Naive thymus-derived CD8-positive, alpha-beta T cell (primary cell): Measurements from ENCODE around the gene TRIM66. TPM values are rescaled to one million over a fixed set of nuclear protein-coding genes. Genes with fewer than 3 reads are reported as not detected.
"Not testable (repeated sequence)": the region's sequence is repeated elsewhere in the genome, so short reads cannot be mapped to it uniquely, and the experiment has no call there.

Experiments used
- ATAC-seq, 2 donors: fragments of 150-1000 bp; cut with Tn5 transposase in 1 of 2; sonication (Bioruptor Pico), chemical (Tn5 transposase) in 1 of 2; 1 replicate in 1 of 2; 2 replicates in 1 of 2; pipeline ENCODE4 v1.10.0; 2021; ENCODE audit warnings: mild to moderate bottlenecking in 2 of 2, moderate library complexity in 2 of 2
- POLR2A ChIA-PET: fragments of 350-600 bp; sonication (Branson Sonifier 250); formaldehyde crosslinking; loops from one replicate; lab custom pipeline; 2021; ENCODE audit warnings: antibody characterized with exemption; lab: Charles Lee
- DNase-seq, 10 donors: peaks; one replicate each; pipeline versions ENCODE4 v3.0.0 to v3.0.0-alpha.2; 2020 to 2022
- H3K27ac Mint-ChIP-seq, 10 donors: one replicate each; pipeline ENCODE4 v1.8.0; 2020 to 2022; ENCODE audit warnings: mild to moderate bottlenecking in 10 of 10, mixed read lengths in 10 of 10, moderate library complexity in 4 of 10, inconsistent platforms in 1 of 10
- H3K27me3 Mint-ChIP-seq, 5 donors: one replicate each; pipeline ENCODE4 v1.8.0; 2021 to 2022; ENCODE audit warnings: mixed read lengths in 5 of 5
- H3K36me3 Mint-ChIP-seq, 3 donors: one replicate each; pipeline ENCODE4 v1.8.0; 2020 to 2022; ENCODE audit warnings: mixed read lengths in 3 of 3, mild to moderate bottlenecking in 2 of 3, inconsistent platforms in 1 of 3
- H3K4me1 Mint-ChIP-seq, 4 donors: one replicate each; pipeline ENCODE4 v1.8.0; 2021 to 2022; ENCODE audit warnings: mixed read lengths in 4 of 4
- H3K4me3 Mint-ChIP-seq, 10 donors: one replicate each; pipeline ENCODE4 v1.8.0; 2020 to 2022; ENCODE audit warnings: mild to moderate bottlenecking in 10 of 10, mixed read lengths in 10 of 10, moderate library complexity in 6 of 10, inconsistent platforms in 1 of 10
- H3K9me3 Mint-ChIP-seq, 9 donors: one replicate each; pipeline ENCODE4 v1.8.0; 2020 to 2022; ENCODE audit warnings: mixed read lengths in 9 of 9, mild to moderate bottlenecking in 3 of 9, inconsistent platforms in 1 of 9, moderate library complexity in 1 of 9
- polyA plus RNA-seq, 3 donors: library from polyadenylated mRNA; unstranded; fragments of 300-500 nt; fragmentation: Illumina TruSeq; gene quantifications; one replicate each; pipeline ENCODE4 v1.2.3, GENCODE V29; 2021
- total RNA-seq, 8 experiments: library from RNA in 2 of 8; stranded (reverse) in 2 of 8; gene quantifications; one replicate each; pipeline ENCODE4 v1.2.3 and lab custom pipeline; 2021 to 2026

The TRIM66 gene
- total and polyA plus RNA-seq, 5 experiments from 2014 or later, result 0.14 to 50.8 (median 0.53) TPM

DNA sequence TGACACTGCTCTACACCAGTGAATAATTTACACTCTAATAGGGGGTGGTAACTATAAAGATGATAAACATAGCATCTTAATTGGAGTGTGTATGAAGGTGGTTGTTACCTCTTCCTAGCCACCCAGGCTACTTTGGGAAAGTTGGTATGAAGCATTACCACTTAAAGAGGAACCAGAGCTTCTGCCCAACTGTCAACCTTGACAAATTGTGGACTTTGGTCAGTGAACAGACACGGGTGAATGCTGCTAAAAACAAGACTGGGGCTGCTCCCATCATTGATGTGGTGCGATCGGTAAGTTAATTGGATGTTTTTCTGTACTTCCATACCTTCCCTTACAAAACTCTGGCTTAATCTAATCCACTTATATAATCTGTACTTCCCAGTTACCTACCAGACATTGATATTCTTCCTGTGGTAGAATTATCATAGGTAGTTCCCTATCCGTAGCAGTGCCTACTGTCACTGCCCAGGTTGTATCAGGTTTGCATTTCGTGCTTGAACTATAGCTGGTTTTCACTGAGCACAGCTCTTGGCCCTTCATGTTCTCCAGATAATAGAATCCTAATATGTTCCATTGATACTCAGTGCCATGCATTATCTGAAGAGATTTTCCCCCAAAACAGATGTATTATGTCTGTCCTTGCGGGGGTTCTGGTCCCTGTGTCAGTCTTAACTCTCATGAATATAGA, 2.3 kb upstream of the TRIM66 start:
- POLR2A ChIA-PET, result no interaction called here
- peak overlapping the region in 8 of 10 donors; percentile 19 to 99 (median 98) for H3K27ac Mint-ChIP-seq
- no peak for ATAC-seq

DNA sequence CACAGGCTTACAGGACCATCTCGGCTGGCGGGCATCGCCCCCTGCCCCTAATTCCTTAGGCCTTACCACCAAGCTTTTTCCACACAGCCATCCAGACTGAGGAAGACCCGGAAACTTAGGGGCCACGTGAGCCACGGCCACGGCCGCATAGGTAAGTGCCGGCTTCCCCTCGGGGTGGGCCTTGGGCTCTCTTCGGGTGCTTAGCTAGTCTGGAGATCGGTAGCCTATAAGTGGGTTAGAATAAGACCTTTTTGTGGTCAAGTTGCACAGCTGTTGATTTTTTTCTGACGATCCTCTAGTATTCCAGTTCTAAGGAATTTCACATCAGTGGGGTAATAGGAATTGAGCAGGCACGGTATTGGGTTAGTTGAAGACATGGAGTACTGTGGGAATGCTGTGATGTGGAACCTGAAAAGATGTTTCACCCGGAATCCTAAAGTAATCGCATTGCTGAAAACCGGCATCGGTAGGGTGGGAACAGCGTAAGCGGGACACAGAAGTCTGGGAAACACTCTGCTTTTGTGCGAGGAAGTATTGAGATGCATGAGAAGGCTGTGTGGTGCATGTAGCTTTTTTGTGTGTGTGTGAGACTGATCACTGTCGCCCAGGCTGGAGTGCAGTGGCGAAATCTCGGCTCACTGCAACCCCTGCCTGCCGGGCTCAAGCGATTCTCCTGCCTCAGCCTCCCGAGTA, 796 bp upstream of the TRIM66 start:
- POLR2A ChIA-PET, result interaction anchor here (0.7 to 3.2 kb wide), 15 partner anchors 8 to 1170 kb away, joined by 3 to 20 read pairs (median 5); partner anchors contain the start of genes AKIP1, EIF3F, PPFIBP2 and STK33
- no peaks in the 10 kb centered on the region for H3K27me3 Mint-ChIP-seq
- DNase-seq, result peak in 2 of 10 donors; percentile 38 to 42
- ATAC-seq, result peak; percentile 3
- H3K9me3 Mint-ChIP-seq, result peaks cover 0 to 9% (median 0%) of the 10 kb centered on the region in 9 donors
- peak overlapping the region; percentile 96 to 99 (median 98) for H3K27ac Mint-ChIP-seq
- H3K4me3 Mint-ChIP-seq, result peak overlapping the region; percentile 86 to 97 (median 95)
- peaks cover 9 to 46% (median 15%) of the 10 kb centered on the region in 3 donors for H3K36me3 Mint-ChIP-seq
- peaks cover 29 to 59% (median 50%) of the 10 kb centered on the region in 4 donors for H3K4me1 Mint-ChIP-seq

More for the DNA sequence above, 2.3 kb upstream of the TRIM66 start:
- Mint-ChIP-seq H3K4me1 (peaks cover 39 to 69% (median 64%) of the 10 kb centered on the region in 4 donors), H3K9me3 (peaks cover 0 to 9% (median 0%) of the 10 kb centered on the region in 9 donors), H3K27me3 (no peaks in the 10 kb centered on the region), H3K4me3 (peak overlapping the region; percentile 43 to 97 (median 95)), H3K36me3 (peaks cover 9 to 44% (median 15%) of the 10 kb centered on the region in 3 donors)
- DNase-seq, result no peak

DNA sequence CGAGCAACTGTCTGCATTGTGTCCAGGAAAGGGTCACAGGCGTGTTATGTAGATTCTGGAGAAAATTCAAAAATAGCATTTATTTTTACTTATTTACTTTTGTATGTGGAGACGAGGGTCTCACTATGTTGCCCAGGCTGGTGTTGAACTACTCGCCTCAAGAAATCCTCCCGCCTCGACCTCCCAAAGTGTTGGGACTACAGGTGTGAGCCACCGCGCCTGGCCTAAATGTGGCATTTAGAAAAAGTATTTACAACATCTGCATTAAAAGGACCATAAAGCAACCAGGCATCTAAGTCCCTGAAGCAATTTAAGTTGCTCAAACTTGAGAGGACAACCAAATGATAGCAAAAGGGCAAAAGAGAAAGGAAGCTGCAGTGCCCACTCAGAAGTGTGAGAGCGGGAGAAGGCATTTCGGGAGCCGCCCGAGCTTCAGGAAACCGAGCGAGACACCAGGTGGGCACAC, 595 bp downstream of the TRIM66 start:
- Mint-ChIP-seq H3K4me1 (peaks cover 25 to 52% (median 43%) of the 10 kb centered on the region in 4 donors), H3K9me3 (peaks cover 0 to 9% (median 0%) of the 10 kb centered on the region in 9 donors), H3K36me3 (peaks cover 9 to 55% (median 20%) of the 10 kb centered on the region in 3 donors), H3K27me3 (no peaks in the 10 kb centered on the region), H3K4me3 (peak overlapping the region; percentile 86 to 97 (median 95)), H3K27ac (peak overlapping the region; percentile 96 to 99 (median 98))
- DNase-seq, result no peak
- ATAC-seq, result no peak
- POLR2A ChIA-PET, result interaction anchor here (0.6 to 3.2 kb wide), 17 partner anchors 8 to 1539 kb away, joined by 3 to 20 read pairs (median 4); partner anchors contain the start of genes AKIP1, PPFIBP2, STK33 and TMEM9B

DNA sequence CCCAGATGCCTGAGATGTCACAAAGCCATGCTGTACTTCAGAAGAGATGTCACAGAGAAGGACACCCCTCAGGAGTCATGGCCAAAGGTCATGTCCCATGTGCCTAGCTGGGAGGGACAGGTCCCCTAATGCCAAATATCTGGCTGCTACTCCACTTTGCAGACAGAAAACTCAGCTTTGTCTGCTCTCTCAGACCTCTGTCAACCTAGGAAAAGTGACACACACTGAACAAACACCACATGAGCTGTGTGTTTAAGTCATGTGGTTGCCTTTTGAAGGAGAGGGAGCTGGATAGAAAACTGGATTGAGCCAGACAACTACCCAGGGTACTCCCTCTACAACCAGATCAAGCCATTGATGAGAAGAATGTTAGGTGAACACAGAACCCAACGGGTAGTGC, 3.5 kb downstream of the TRIM66 start:
- Mint-ChIP-seq H3K4me3 (no peak overlapping the region), H3K27me3 (no peaks in the 10 kb centered on the region), H3K36me3 (peaks cover 9 to 44% (median 9%) of the 10 kb centered on the region in 3 donors), H3K4me1 (peaks cover 18 to 36% (median 26%) of the 10 kb centered on the region in 4 donors), H3K27ac (no peak overlapping the region), H3K9me3 (peaks cover 0 to 9% (median 0%) of the 10 kb centered on the region in 9 donors)
- no peak for ATAC-seq
- no peak for DNase-seq
- POLR2A ChIA-PET, result interaction anchor here (1.9 kb wide), 1 partner anchor 10 kb away, joined by 9 read pairs; no protein-coding TSS in a partner anchor

- ATAC-seq, result no peak
- POLR2A ChIA-PET, result no interaction called here
These were observed 6.0 kb downstream of the TRIM66 start for GRCh38 chr11:8676458-8676857.

DNA sequence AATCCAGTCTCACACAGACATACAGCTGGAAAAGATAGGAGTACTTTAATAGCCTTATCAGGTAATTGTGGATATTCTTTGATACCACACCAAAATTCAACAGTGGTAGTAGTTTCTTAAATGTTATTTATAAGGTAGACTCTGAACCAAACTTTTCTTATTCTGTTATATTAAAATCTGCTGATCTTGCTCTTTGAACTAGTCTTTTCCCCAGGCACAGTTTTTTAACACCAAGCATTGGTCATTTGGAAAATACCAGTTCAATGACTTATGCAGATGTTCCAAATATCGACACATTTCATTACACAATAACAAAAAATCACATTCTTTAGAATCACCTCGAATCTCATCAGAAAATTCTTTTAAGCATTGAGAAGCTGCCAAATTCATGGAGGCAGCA, 7.6 kb downstream of the TRIM66 start:
- no peak overlapping the region for H3K27ac Mint-ChIP-seq
- POLR2A ChIA-PET, result interaction anchor here (0.6 kb wide), 1 partner anchor 298 kb away, joined by 3 read pairs; no protein-coding TSS in a partner anchor
- peaks cover 0 to 58% (median 28%) of the 10 kb centered on the region in 3 donors for H3K36me3 Mint-ChIP-seq
- H3K9me3 Mint-ChIP-seq, result no peaks in the 10 kb centered on the region
- H3K27me3 Mint-ChIP-seq, result no peaks in the 10 kb centered on the region
- no peak overlapping the region for H3K4me3 Mint-ChIP-seq
- peaks cover 0 to 6% (median 1%) of the 10 kb centered on the region in 4 donors for H3K4me1 Mint-ChIP-seq
- DNase-seq, result no peak
- no peak for ATAC-seq

More at GRCh38 chr11:8676458-8676857, 6.0 kb downstream of the TRIM66 start:
- peaks cover 9 to 52% (median 18%) of the 10 kb centered on the region in 3 donors for H3K36me3 Mint-ChIP-seq
- peak overlapping the region in 1 of 10 donors; percentile 18 for H3K27ac Mint-ChIP-seq
- no peak for DNase-seq
- peaks cover 0 to 9% (median 0%) of the 10 kb centered on the region in 9 donors for H3K9me3 Mint-ChIP-seq
- no peak overlapping the region for H3K4me3 Mint-ChIP-seq
- no peaks in the 10 kb centered on the region for H3K27me3 Mint-ChIP-seq
- peaks cover 8 to 22% (median 11%) of the 10 kb centered on the region in 4 donors for H3K4me1 Mint-ChIP-seq

DNA sequence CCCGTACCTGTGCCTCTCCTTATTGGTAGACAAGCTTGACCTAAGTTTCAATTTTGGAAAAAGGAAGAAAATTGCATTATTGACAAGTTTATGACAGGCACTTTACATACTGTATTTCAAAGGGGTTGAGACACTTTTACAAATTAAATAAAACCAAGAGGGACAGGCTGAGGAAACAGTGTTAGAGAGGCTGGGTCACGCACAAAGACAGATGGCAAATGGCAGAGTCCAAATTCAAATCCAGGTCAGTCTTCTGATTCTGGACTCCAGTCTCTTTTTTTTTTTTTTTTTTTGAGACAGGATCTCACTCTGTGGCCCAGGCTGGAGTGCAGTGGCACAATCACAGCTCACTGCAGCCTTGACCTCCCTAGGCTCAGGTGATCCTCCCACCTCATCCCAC, 10.1 kb downstream of the TRIM66 start:
- Mint-ChIP-seq H3K27me3 (no peaks in the 10 kb centered on the region), H3K27ac (peak overlapping the region in 1 of 10 donors; percentile 3), H3K4me1 (peaks cover 0 to 1% (median 0%) of the 10 kb centered on the region in 4 donors), H3K4me3 (no peak overlapping the region), H3K36me3 (peaks cover 0 to 61% (median 40%) of the 10 kb centered on the region in 3 donors), H3K9me3 (no peaks in the 10 kb centered on the region)
- no peak for ATAC-seq
- POLR2A ChIA-PET, result interaction anchor here (2.2 kb wide), 1 partner anchor 10 kb away, joined by 10 read pairs; the partner anchor contains the start of genes RPL27A and TRIM66
- no peak for DNase-seq

- Mint-ChIP-seq H3K4me1 (peaks cover 0 to 1% (median 0%) of the 10 kb centered on the region in 4 donors), H3K4me3 (no peak overlapping the region), H3K27me3 (no peaks in the 10 kb centered on the region), H3K36me3 (peaks cover 0 to 63% (median 42%) of the 10 kb centered on the region in 3 donors), H3K27ac (peak overlapping the region in 1 of 10 donors; percentile 4), H3K9me3 (no peaks in the 10 kb centered on the region)
- no peak for DNase-seq
- no peak for ATAC-seq
- POLR2A ChIA-PET, result interaction anchor here (0.5 kb wide), 1 partner anchor 491 kb away, joined by 4 read pairs; no protein-coding TSS in a partner anchor
These were observed 10.8 kb downstream of the TRIM66 start for GRCh38 chr11:8671651-8672062.

GRCh38 chr11:8671193-8671612, 11.3 kb downstream of the TRIM66 start:
- no peak for DNase-seq
- no peak for ATAC-seq
- Mint-ChIP-seq H3K4me3 (no peak overlapping the region), H3K4me1 (peaks cover 0 to 4% (median 0%) of the 10 kb centered on the region in 4 donors), H3K36me3 (peaks cover 3 to 62% (median 45%) of the 10 kb centered on the region in 3 donors), H3K9me3 (no peaks in the 10 kb centered on the region), H3K27me3 (no peaks in the 10 kb centered on the region), H3K27ac (no peak overlapping the region)
- POLR2A ChIA-PET, result interaction anchor here (0.5 kb wide), 1 partner anchor 491 kb away, joined by 4 read pairs; no protein-coding TSS in a partner anchor

GRCh38 chr11:8670081-8670480, 12.4 kb downstream of the TRIM66 start:
- DNase-seq, H3K27me3 Mint-ChIP-seq, ATAC-seq, H3K4me3 Mint-ChIP-seq, POLR2A ChIA-PET, H3K9me3 Mint-ChIP-seq, H3K27ac Mint-ChIP-seq, H3K4me1 Mint-ChIP-seq: not testable (repeated sequence)
- peaks cover 3 to 68% (median 45%) of the 10 kb centered on the region in 3 donors for H3K36me3 Mint-ChIP-seq

- H3K9me3 Mint-ChIP-seq, result no peaks in the 10 kb centered on the region
- peaks cover 3 to 55% (median 29%) of the 10 kb centered on the region in 3 donors for H3K36me3 Mint-ChIP-seq
- H3K27me3 Mint-ChIP-seq, result no peaks in the 10 kb centered on the region
- DNase-seq, result no peak
- H3K4me1 Mint-ChIP-seq, result peaks cover 0 to 6% (median 0%) of the 10 kb centered on the region in 4 donors
- no peak for ATAC-seq
- no peak overlapping the region for H3K27ac Mint-ChIP-seq
- no peak overlapping the region for H3K4me3 Mint-ChIP-seq
- POLR2A ChIA-PET, result no interaction called here
These were observed 17.2 kb downstream of the TRIM66 start for GRCh38 chr11:8665222-8665621.
